Measurements from ENCODE around the gene TCF4. TPM values are rescaled to one million over a fixed set of nuclear protein-coding genes. Genes with fewer than 3 reads are reported as not detected.

TCF4 gene
- total RNA-seq, 4 donors from 2014 or later = 60.9 to 98.4 (median 83.4) TPM

- 89 to 91% methylated on average over 5 of the region's 5 CpGs for WGBS, 2 donors
- H3K4me3 ChIP-seq (ENCODE audit: low read depth, poor library complexity, severe bottlenecking) = no peak overlapping the region
- TF ChIP-seq CTCF (IDR thresholded peaks at IDR 0.05) (no peak), POLR2A (IDR thresholded peaks at IDR 0.05) (no peak)
- intact Hi-C loops (cut with DNase I; ENCODE audit: low total_unique reads) = no loop called here
- no peak for DNase-seq (ENCODE audit: low spot score in 2 of 2)
Observed at GRCh38 chr18:55446996-55447671, 140.9 kb downstream of the TCF4 start.

- intact Hi-C loops (cut with DNase I; ENCODE audit: low total_unique reads) = no loop called here
- DNase-seq (ENCODE audit: low spot score in 2 of 2) = no peak
- TF ChIP-seq POLR2A (IDR thresholded peaks at IDR 0.05) = no peak
- no peak for TF ChIP-seq CTCF (IDR thresholded peaks at IDR 0.05)
- no peak overlapping the region for H3K4me3 ChIP-seq (ENCODE audit: low read depth, poor library complexity, severe bottlenecking)
- WGBS, 2 donors = 86 to 88% methylated on average over 1 of the region's 1 CpG
Observed at GRCh38 chr18:55444536-55444935, 143.5 kb downstream of the TCF4 start.

GRCh38 chr18:55443776-55444175 is 144.2 kb downstream of the TCF4 start:
- WGBS, 2 donors = 93 to 94% methylated on average over 3 of the region's 3 CpGs
- no peak overlapping the region for H3K4me3 ChIP-seq (ENCODE audit: low read depth, poor library complexity, severe bottlenecking)
- TF ChIP-seq CTCF (IDR thresholded peaks at IDR 0.05) = no peak
- TF ChIP-seq POLR2A (IDR thresholded peaks at IDR 0.05) = no peak

GRCh38 chr18:55442561-55442960 is 145.4 kb downstream of the TCF4 start:
- TF ChIP-seq POLR2A (IDR thresholded peaks at IDR 0.05) = no peak
- no peak for TF ChIP-seq CTCF (IDR thresholded peaks at IDR 0.05)
- no peak overlapping the region for H3K4me3 ChIP-seq (ENCODE audit: low read depth, poor library complexity, severe bottlenecking)
- no peak for DNase-seq (ENCODE audit: low spot score in 2 of 2)
- WGBS, 2 donors = 81 to 89% methylated on average over 4 of the region's 4 CpGs
- intact Hi-C loops (cut with DNase I; ENCODE audit: low total_unique reads) = no loop called here

More at GRCh38 chr18:55443776-55444175, 144.2 kb downstream of the TCF4 start:
- no peak for DNase-seq (ENCODE audit: low spot score in 2 of 2)
- intact Hi-C loops (cut with DNase I; ENCODE audit: low total_unique reads) = no loop called here

- H3K4me3 ChIP-seq (ENCODE audit: low read depth, poor library complexity, severe bottlenecking) = no peak overlapping the region
- no peak for DNase-seq (ENCODE audit: low spot score in 2 of 2)
- intact Hi-C loops (cut with DNase I; ENCODE audit: low total_unique reads) = no loop called here
Observed at GRCh38 chr18:55440988-55441387, 147.0 kb downstream of the TCF4 start.

More at GRCh38 chr18:55440988-55441387, 147.0 kb downstream of the TCF4 start:
- no peak for TF ChIP-seq POLR2A (IDR thresholded peaks at IDR 0.05)
- TF ChIP-seq CTCF (IDR thresholded peaks at IDR 0.05) = no peak
